Sigmoid colon (tissue), 4 donors: ENCODE data around the gene LENG9.

ENCODE experiments used
- CTCF ChIP-seq, 4 experiments: fragments of 450-650 bp in 3 of 4; fragments of 200-600 bp in 1 of 4; IDR thresholded peaks; one replicate each; pipeline ENCODE4 v1.5.1; 2016 to 2019; ENCODE audit warnings: antibody characterized with exemption in 4 of 4, mild to moderate bottlenecking in 3 of 4, moderate library complexity in 2 of 4
- POLR2AphosphoS5 ChIP-seq, 4 donors: sonication (generic); formaldehyde crosslinking; IDR thresholded peaks; one replicate each; pipeline ENCODE4 v1.6.1; 2017; ENCODE audit warnings: antibody characterized with exemption in 4 of 4

- TF ChIP-seq CTCF (IDR thresholded peaks at IDR 0.05), result no peak
- no peak for TF ChIP-seq POLR2AphosphoS5 (IDR thresholded peaks at IDR 0.05)
Observed at GRCh38 chr19:54506079-54506478, 42.5 kb upstream of the LENG9 start.
